BLaER1 treated with 17β-estradiol and CSF1 and Interleukin-3, amounts not matched to agents 10 nM and 100 nM (cell line): Measurements from ENCODE around the gene IFT88.

Source experiments
- H3K27ac ChIP-seq, 11 experiments: shearing (Covaris generic); formaldehyde crosslinking; 2 replicates each; pipeline ENCODE4 v1.8.1; 2022
- H3K27me3 ChIP-seq, 11 experiments: shearing (Covaris generic); formaldehyde crosslinking; 2 replicates each; pipeline ENCODE4 v1.8.1; 2022
- H3K36me3 ChIP-seq, 11 experiments: shearing (Covaris generic); formaldehyde crosslinking; 2 replicates each; pipeline ENCODE4 v1.8.1; 2022
- H3K4me1 ChIP-seq, 10 experiments: shearing (Covaris generic); formaldehyde crosslinking; 2 replicates each; pipeline ENCODE4 v1.8.1; 2022
- H3K4me2 ChIP-seq, 11 experiments: shearing (Covaris generic); formaldehyde crosslinking; 2 replicates each; pipeline ENCODE4 v1.8.1; 2022
- H3K4me3 ChIP-seq, 10 experiments: shearing (Covaris generic); formaldehyde crosslinking; 2 replicates each; pipeline ENCODE4 v1.8.1; 2022
- H3K9ac ChIP-seq, 11 experiments: shearing (Covaris generic); formaldehyde crosslinking; 2 replicates each; pipeline ENCODE4 v1.8.1; 2022
- H3K9me3 ChIP-seq, 11 experiments: shearing (Covaris generic); formaldehyde crosslinking; replicated peaks in 1 of 11; 2 replicates each; pipeline ENCODE4 v1.8.1; 2022
- H4K20me1 ChIP-seq, 11 experiments: shearing (Covaris generic); formaldehyde crosslinking; 2 replicates each; pipeline ENCODE4 v1.8.1; 2022
- Cebpa-rat ChIP-seq, 11 experiments: shearing (Covaris generic); IDR thresholded peaks; 2 replicates each; pipeline ENCODE4 v1.8.1; 2022

Gene IFT88

GRCh38 chr13:20573636-20574035, 6.7 kb downstream of the IFT88 start:
- peaks cover 0 to 9% (median 0%) of the 10 kb centered on the region in 10 experiments; a peak in 6 of 20 replicates for H3K4me1 ChIP-seq
- H4K20me1 ChIP-seq = no peaks in the 10 kb centered on the region
- H3K36me3 ChIP-seq = peaks cover 12 to 38% (median 22%) of the 10 kb centered on the region in 11 experiments; a peak in 19 of 22 replicates
- H3K27me3 ChIP-seq = no peaks in the 10 kb centered on the region
- H3K9ac ChIP-seq = no peak overlapping the region
- H3K4me2 ChIP-seq = no peak overlapping the region
- H3K9me3 ChIP-seq = peaks cover 10 to 37% (median 28%) of the 10 kb centered on the region in 11 experiments; a peak in 20 of 22 replicates
- no peak overlapping the region for H3K4me3 ChIP-seq
- no peak for TF ChIP-seq Cebpa-rat (IDR thresholded peaks at IDR 0.05)
- H3K27ac ChIP-seq = no peak overlapping the region

- Histone ChIP-seq H3K4me2 (no peak overlapping the region), H4K20me1 (no peaks in the 10 kb centered on the region), H3K9ac (no peak overlapping the region), H3K4me3 (no peak overlapping the region), H3K27ac (no peak overlapping the region), H3K4me1 (peaks cover 0 to 7% (median 0%) of the 10 kb centered on the region in 10 experiments; a peak in 2 of 20 replicates), H3K36me3 (peaks cover 38 to 82% (median 55%) of the 10 kb centered on the region in 11 experiments; a peak in 21 of 22 replicates), H3K9me3 (peaks cover 24 to 49% (median 42%) of the 10 kb centered on the region in 11 experiments), H3K27me3 (no peaks in the 10 kb centered on the region)
- no peak for TF ChIP-seq Cebpa-rat (IDR thresholded peaks at IDR 0.05)
Observed at GRCh38 chr13:20579191-20579590, 12.2 kb downstream of the IFT88 start.

GRCh38 chr13:20580257-20580656, 13.3 kb downstream of the IFT88 start:
- Histone ChIP-seq H4K20me1 (no peaks in the 10 kb centered on the region), H3K9ac (no peak overlapping the region), H3K27me3 (no peaks in the 10 kb centered on the region), H3K4me3 (no peak overlapping the region), H3K9me3 (peaks cover 35 to 60% (median 51%) of the 10 kb centered on the region in 11 experiments), H3K36me3 (peaks cover 45 to 87% (median 61%) of the 10 kb centered on the region in 11 experiments), H3K4me2 (no peak overlapping the region), H3K4me1 (peaks cover 0 to 7% (median 0%) of the 10 kb centered on the region in 10 experiments; a peak in 2 of 20 replicates), H3K27ac (no peak overlapping the region)
- no peak for TF ChIP-seq Cebpa-rat (IDR thresholded peaks at IDR 0.05)

GRCh38 chr13:20582026-20582425, 15.1 kb downstream of the IFT88 start:
- H3K9ac ChIP-seq = no peak overlapping the region
- no peaks in the 10 kb centered on the region for H4K20me1 ChIP-seq
- H3K4me2 ChIP-seq = no peak overlapping the region
- H3K36me3 ChIP-seq = peaks cover 46 to 87% (median 59%) of the 10 kb centered on the region in 11 experiments
- no peak for TF ChIP-seq Cebpa-rat (IDR thresholded peaks at IDR 0.05)
- no peaks in the 10 kb centered on the region for H3K4me1 ChIP-seq
- H3K9me3 ChIP-seq = peaks cover 36 to 55% (median 46%) of the 10 kb centered on the region in 11 experiments
- no peaks in the 10 kb centered on the region for H3K27me3 ChIP-seq
- H3K4me3 ChIP-seq = no peak overlapping the region
- no peak overlapping the region for H3K27ac ChIP-seq

- H3K36me3 ChIP-seq = peaks cover 37 to 80% (median 54%) of the 10 kb centered on the region in 11 experiments
Observed at GRCh38 chr13:20583803-20584293, 16.9 kb downstream of the IFT88 start.

GRCh38 chr13:20585371-20585770, 18.4 kb downstream of the IFT88 start:
- Histone ChIP-seq H3K4me3 (no peak overlapping the region), H3K27ac (no peak overlapping the region), H3K4me1 (no peaks in the 10 kb centered on the region), H3K27me3 (no peaks in the 10 kb centered on the region), H3K36me3 (peaks cover 25 to 65% (median 38%) of the 10 kb centered on the region in 11 experiments), H4K20me1 (no peaks in the 10 kb centered on the region), H3K9me3 (peaks cover 19 to 44% (median 29%) of the 10 kb centered on the region in 11 experiments), H3K9ac (no peak overlapping the region), H3K4me2 (no peak overlapping the region)
- TF ChIP-seq Cebpa-rat (IDR thresholded peaks at IDR 0.05) = no peak

More at GRCh38 chr13:20583803-20584293, 16.9 kb downstream of the IFT88 start:
- Histone ChIP-seq H3K4me2 (no peak overlapping the region), H3K4me3 (no peak overlapping the region), H3K4me1 (no peaks in the 10 kb centered on the region), H3K27ac (no peak overlapping the region), H3K27me3 (no peaks in the 10 kb centered on the region), H3K9ac (no peak overlapping the region), H3K9me3 (peaks cover 21 to 44% (median 32%) of the 10 kb centered on the region in 11 experiments), H4K20me1 (no peaks in the 10 kb centered on the region)
- no peak for TF ChIP-seq Cebpa-rat (IDR thresholded peaks at IDR 0.05)

GRCh38 chr13:20588529-20589110, 21.7 kb downstream of the IFT88 start:
- Histone ChIP-seq H3K4me3 (no peak overlapping the region), H3K27me3 (no peaks in the 10 kb centered on the region), H3K4me2 (no peak overlapping the region), H3K36me3 (peaks cover 16 to 54% (median 28%) of the 10 kb centered on the region in 11 experiments), H4K20me1 (no peaks in the 10 kb centered on the region), H3K9me3 (peaks cover 17 to 33% (median 24%) of the 10 kb centered on the region in 11 experiments), H3K4me1 (no peaks in the 10 kb centered on the region), H3K27ac (no peak overlapping the region), H3K9ac (no peak overlapping the region)
- no peak for TF ChIP-seq Cebpa-rat (IDR thresholded peaks at IDR 0.05)

GRCh38 chr13:20590561-20590960, 23.6 kb downstream of the IFT88 start:
- no peaks in the 10 kb centered on the region for H3K4me1 ChIP-seq
- no peak overlapping the region for H3K27ac ChIP-seq
- no peak for TF ChIP-seq Cebpa-rat (IDR thresholded peaks at IDR 0.05)
- H3K36me3 ChIP-seq = peaks cover under 1 to 39% (median 11%) of the 10 kb centered on the region in 11 experiments; a peak in 18 of 22 replicates
- H3K4me3 ChIP-seq = no peak overlapping the region
- no peaks in the 10 kb centered on the region for H3K27me3 ChIP-seq
- H4K20me1 ChIP-seq = no peaks in the 10 kb centered on the region
- H3K9ac ChIP-seq = no peak overlapping the region
- H3K4me2 ChIP-seq = no peak overlapping the region
- peaks cover under 1 to 14% (median 4%) of the 10 kb centered on the region in 11 experiments; a peak in 19 of 22 replicates for H3K9me3 ChIP-seq

- no peak for TF ChIP-seq Cebpa-rat (IDR thresholded peaks at IDR 0.05)
- H3K4me2 ChIP-seq = no peak overlapping the region
- no peak overlapping the region for H3K4me3 ChIP-seq
- no peak overlapping the region for H3K27ac ChIP-seq
- no peak overlapping the region for H3K9ac ChIP-seq
- 0 out of 22 replicates have a peak, but pooled peaks cover 0 to 1% (median 0%) of the 10 kb centered on the region in 11 experiments for H3K9me3 ChIP-seq
- H4K20me1 ChIP-seq = no peaks in the 10 kb centered on the region
- peaks cover 0 to 37% (median 5%) of the 10 kb centered on the region in 11 experiments; a peak in 7 of 22 replicates for H3K36me3 ChIP-seq
- no peaks in the 10 kb centered on the region for H3K27me3 ChIP-seq
- H3K4me1 ChIP-seq = no peaks in the 10 kb centered on the region
Observed at GRCh38 chr13:20592606-20593005, 25.6 kb downstream of the IFT88 start.
